ENCODE results near the gene APBA3.

APBA3 gene

DNA sequence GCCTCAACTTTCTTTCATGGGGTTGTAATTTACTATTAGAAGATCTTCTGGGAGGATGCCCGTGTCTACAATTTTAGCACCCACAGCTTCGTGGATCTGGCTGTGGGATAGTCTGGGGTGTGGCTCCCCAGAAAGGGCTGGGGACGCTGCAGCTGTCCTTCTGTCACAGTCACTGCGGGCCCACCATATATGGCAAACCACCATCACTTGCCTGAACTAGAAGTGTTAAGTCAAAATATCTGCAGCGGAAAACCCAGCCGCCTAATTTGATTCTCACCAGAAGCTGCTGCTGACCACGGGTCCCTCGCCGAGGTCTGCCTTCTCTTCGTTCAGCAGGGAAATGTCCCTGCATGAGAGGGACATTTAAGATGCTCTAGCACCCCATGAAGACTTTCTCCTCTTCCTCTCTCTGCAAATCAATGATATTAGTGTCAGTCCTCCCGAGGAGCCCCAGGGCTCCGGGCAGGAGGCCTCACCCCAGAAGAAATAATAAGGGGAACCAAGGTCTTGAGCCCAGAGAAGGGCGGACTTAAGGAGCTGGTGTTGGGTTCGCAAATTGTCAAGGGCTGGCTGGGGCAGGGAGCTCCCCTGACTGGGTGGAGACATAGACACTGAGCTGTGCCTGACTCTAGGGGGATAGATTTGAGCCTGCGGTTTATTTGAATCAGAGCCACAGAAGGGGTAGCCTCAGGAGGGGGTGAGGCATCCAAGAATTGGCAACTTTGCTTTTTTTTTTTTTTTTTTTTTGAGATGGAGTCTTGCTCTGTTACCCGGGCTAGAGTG is 27.7 kb upstream of the APBA3 start:
- peak in 1 of 5 experiments; percentile 60 for DNase-seq

- DNase-seq = peak in 1 of 5 experiments; percentile 47
Observed at GRCh38 chr19:3785938-3786824, 24.7 kb upstream of the APBA3 start, which contains the start of gene MATK. Gene MATK (minus strand): TSS chr19:3786381. CDS start chr19:3785135, 1,246 bp downstream.

GRCh38 chr19:3785451-3785937 is 24.0 kb upstream of the APBA3 start:
- DNase-seq = peak in 1 of 5 experiments; percentile 26

GRCh38 chr19:3784607-3785450 is 23.3 kb upstream of the APBA3 start:
- DNase-seq = no peak

DNA sequence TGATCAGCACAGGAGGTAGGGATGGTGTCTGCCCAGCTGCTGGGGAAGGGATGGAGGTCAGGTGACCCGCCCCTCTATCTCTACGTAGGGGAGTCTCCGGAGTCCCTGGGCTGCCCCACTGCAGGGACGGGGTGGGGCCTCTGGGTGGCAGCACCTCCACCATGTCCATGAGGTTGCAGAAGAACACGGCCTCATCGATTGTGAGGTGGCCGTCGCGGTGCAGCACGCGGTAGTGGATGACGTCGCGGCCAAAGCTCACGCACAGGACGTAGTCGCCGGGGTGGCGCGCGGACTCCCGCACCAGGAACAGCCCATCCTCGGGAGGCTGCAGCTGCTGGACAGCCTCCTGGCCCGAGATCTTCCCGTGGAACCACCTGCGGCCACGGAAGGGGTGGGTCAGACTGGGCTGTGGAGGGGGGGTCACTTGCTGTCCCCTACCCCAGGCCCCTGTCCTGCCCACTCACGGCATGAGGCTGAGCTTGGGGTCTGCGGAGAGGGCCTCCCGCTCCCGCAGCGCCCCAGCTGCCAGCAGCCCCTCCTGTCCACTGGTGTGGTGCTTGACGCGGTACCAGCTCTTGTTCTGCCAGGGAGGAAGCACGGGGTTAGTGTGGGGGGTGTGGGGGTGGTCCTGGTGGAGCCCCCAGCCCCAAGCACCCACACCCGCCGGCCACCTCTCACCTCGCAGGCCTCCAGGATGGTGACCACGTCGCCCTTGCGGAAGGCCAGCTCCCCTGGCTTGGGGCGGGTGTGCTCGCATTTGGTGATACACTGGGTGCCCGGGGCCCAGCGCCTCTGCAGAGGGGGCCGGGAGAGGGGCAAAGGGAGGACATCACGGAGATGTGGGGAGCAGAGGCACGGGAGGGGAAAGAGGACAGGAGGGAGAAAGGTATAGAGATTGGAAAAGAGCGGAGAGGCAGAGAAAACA is 22.4 kb upstream of the APBA3 start:
- DNase-seq = peak in 2 of 5 experiments; percentile 26 to 51

- DNase-seq = no peak
Observed at GRCh38 chr19:3782903-3783302, 21.4 kb upstream of the APBA3 start.

- DNase-seq = no peak
Observed at GRCh38 chr19:3782330-3782729, 20.8 kb upstream of the APBA3 start.

DNA sequence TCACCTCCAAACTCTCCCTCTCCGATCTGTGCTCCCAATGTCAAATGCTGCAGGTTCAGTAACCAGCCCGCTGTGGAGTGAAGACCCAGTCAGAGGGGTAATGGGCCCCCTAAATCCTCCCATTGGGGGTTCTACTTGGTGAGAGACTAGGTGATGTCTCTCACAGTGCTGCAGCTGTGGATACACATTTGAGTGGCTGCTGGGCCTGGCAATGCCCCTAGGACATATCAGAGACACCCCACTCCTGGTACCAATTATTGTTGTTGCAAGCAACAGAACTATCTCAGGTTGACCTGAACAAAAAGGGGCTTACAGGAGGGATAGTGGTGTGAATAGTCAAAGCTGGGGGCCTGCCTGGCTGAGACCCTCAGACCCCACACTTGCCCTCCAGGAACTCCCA is 20.1 kb upstream of the APBA3 start:
- DNase-seq = no peak

DNA sequence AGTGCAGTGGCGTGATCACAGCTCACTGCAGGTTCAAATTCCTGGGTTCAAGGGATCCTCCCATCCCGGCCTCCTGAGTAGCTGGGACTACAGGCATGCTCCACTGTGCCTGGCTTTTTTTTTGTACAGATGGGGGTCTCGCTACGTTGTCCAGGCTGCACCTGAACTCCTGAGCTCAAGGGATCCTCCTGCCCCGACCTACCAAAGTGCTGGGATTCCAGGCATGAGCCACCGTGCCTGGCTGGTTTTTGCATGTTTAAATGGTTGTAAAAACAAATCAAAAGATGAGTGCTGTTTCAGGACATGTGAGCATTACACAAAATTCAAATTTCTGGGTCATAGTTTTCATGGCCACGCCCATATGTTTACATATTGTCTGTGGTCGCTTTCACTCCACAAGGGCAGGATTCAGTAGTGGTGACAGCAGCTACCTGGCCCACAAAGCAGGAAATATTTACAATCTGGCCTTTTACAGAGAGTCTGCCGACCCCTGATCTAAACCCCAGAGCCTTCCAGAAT is 19.4 kb upstream of the APBA3 start:
- peak in 2 of 5 experiments; percentile 20 to 24 for DNase-seq

- no peak for DNase-seq
Observed at GRCh38 chr19:3778899-3779723, 17.6 kb upstream of the APBA3 start.

DNA sequence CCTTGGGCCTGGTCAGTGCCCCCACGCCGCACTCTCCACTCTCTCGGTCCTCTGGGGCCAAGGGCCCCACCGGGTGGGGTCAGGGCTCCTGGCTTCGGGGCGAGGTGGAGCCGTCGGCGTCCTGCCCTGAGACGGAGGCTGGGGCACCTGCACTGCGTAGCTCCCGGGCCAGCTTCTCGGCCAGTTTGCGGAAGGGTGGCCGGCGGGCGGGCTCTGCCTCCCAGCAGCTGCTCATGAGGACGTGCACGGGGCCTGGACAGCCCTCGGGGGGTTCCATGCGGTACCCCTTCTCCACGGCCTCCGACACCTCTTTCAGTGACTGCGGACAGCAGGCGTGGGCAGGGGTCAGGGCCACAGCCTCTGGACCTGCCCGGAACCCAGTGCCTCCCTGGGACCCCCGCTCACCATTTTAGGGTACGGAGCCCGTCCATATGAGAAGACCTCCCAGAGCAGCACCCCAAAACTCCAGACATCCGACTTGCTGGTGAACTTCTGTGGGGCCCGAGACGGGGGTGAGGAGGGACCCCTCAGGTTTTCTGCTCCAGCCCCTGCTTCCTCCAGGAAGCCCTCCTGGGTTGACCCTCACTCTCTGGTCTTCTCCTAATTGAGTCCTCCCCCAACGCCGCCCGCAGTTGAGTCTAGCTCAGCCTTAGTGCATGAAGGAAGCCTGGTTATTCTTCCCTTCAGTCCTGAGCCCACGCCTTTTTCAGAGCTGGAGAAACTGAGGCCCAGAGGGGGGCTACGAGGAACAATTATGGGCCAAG is 16.8 kb upstream of the APBA3 start:
- DNase-seq = no peak

- no peak for DNase-seq
Observed at GRCh38 chr19:3776479-3777040, 15.1 kb upstream of the APBA3 start.

DNA sequence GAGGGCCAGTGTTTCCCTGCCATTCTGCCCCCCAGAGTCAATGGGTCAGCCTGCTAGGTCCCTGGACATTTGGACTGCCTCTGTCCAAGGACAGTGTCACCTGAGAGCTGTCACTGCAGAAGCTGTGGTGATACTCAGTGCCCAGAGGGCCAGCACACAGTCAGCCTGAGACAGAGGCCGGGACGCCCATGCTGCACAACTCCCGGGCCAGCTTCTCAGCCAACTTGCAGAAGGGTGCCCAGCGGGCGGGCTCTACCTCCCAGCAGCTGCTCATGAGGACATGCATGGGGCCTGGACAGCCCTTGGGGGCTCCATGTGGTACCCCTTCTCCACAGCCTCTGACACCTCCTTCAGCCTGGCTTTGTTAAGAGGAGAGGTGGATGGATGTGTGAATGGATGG is 14.3 kb upstream of the APBA3 start:
- DNase-seq = no peak

DNA sequence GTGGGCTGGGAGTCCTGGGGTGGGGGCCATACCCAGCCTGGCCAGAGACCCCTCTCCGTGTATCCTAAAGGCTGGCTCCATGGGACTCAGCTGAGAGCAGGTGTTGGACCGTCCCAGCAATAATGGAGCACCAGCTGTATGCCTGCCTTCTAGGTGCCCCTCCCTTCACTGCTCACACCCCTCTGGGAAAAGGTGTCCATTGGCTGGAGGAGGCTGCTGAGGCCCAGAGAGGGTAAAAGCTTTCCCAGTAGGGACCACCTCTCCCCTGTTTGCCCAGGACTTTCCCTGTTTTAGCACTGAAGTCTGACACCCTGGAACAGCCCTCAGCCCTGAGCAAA is 13.9 kb upstream of the APBA3 start:
- no peak for DNase-seq

- no peak for DNase-seq
Observed at GRCh38 chr19:3774621-3775373, 13.3 kb upstream of the APBA3 start.

GRCh38 chr19:3773814-3774515 is 12.5 kb upstream of the APBA3 start:
- no peak for DNase-seq

- DNase-seq = no peak
Observed at GRCh38 chr19:3771906-3772455, 10.5 kb upstream of the APBA3 start, which contains the start of gene RAX2. Gene RAX2 (minus strand): TSS chr19:3772228. CDS start chr19:3771742, 486 bp downstream.

All from T-helper 2 cell (primary cell).